ENCODE data around the gene ZNF396.

DNA sequence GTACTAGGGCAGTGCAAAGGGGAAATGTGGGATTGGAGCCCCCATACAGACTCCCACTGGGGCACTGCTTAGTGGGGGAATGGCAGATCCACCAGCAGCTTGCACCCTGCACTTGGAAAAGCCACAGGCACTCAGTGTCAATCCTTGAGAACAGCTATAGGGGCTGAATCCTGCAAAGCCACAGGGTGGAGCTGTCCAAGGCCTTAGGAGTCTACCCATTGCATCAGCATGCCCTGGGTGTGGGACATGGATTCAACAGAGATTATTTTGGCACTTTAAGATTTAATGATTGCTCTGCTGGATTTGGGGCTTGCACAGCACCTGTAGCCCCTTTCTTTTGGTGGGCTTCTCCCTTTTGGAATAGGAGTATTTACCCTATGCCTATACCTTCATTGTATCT is 24.4 kb downstream of the ZNF396 start:
- TF ChIP-seq, protein P1, sequence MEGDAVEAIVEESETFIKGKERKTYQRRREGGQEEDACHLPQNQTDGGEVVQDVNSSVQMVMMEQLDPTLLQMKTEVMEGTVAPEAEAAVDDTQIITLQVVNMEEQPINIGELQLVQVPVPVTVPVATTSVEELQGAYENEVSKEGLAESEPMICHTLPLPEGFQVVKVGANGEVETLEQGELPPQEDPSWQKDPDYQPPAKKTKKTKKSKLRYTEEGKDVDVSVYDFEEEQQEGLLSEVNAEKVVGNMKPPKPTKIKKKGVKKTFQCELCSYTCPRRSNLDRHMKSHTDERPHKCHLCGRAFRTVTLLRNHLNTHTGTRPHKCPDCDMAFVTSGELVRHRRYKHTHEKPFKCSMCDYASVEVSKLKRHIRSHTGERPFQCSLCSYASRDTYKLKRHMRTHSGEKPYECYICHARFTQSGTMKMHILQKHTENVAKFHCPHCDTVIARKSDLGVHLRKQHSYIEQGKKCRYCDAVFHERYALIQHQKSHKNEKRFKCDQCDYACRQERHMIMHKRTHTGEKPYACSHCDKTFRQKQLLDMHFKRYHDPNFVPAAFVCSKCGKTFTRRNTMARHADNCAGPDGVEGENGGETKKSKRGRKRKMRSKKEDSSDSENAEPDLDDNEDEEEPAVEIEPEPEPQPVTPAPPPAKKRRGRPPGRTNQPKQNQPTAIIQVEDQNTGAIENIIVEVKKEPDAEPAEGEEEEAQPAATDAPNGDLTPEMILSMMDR (IDR thresholded peaks at IDR 0.05; ENCODE audit: low read length), result no peak
- no peak for TF ChIP-seq EZH2 (optimal IDR thresholded peaks at IDR 0.05; ENCODE audit: low read depth, low read length)
- TF ChIP-seq EZH2phosphoT487 (IDR thresholded peaks at IDR 0.05; ENCODE audit: low read length), result no peak
